ENCODE results near the gene USP24. TPM values are rescaled to one million over a fixed set of nuclear protein-coding genes. Genes with fewer than 3 reads are reported as not detected.

USP24 gene
- total RNA-seq, 1 experiment from 2014 or later = 35.3 TPM

DNA sequence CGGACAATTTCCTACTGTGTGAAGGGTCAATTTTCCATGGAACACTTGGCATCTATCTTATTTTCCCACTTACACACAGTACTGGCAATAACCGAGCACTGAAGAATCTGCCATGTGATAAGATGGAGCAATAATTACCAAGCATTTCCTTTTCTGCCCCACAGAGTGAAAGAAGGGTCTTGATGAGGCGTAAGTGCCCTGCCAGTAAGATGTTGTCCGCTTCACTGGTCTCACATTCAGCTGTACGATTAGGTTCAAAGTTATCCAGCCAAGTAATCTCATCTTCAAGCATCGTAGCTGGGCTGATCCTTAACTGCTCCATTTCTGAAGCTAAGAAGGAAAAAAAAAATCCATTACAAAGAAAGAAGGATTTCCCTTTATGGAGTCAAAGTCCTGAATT lies 108.1 kb downstream of the USP24 start:
- WGBS (ENCODE audit: extremely low coverage, insufficient read length, low lambda C conversion rate) = no CpG with 5 or more reads among the region's 6 CpGs

More for the DNA sequence above, 108.1 kb downstream of the USP24 start:
- Histone ChIP-seq H3K79me2 (ENCODE audit: insufficient read depth, low read length) (no peaks in the 10 kb centered on the region), H3K23me2 (ENCODE audit: insufficient read length, low read depth, low read length, poor library complexity, severe bottlenecking) (no peaks in the 10 kb centered on the region), H3K23ac (ENCODE audit: insufficient read length, low read depth, low read length) (no peak overlapping the region), H4K20me1 (ENCODE audit: control insufficient read depth, insufficient read depth, insufficient read length) (no peaks in the 10 kb centered on the region), H3T11ph (ENCODE audit: low read length) (no peak overlapping the region), H2BK120ac (ENCODE audit: low read depth, low read length, poor library complexity, severe bottlenecking) (no peak overlapping the region), H3K4ac (ENCODE audit: low read depth, low read length) (no peak overlapping the region), H2AFZ (ENCODE audit: low read length) (no peak overlapping the region), H4K5ac (ENCODE audit: insufficient read length, low read depth, low read length) (no peak overlapping the region), H2BK12ac (ENCODE audit: insufficient read length, low read depth, low read length) (no peak overlapping the region), H2AK5ac (ENCODE audit: insufficient read length, low read length) (no peak overlapping the region), H2BK20ac (ENCODE audit: low read depth, low read length, poor library complexity, severe bottlenecking) (no peak overlapping the region), H2BK15ac (ENCODE audit: low read depth, low read length) (no peak overlapping the region), H3K4me2 (ENCODE audit: insufficient read depth, insufficient read length, low read length) (no peak overlapping the region), H2BK5ac (ENCODE audit: insufficient read length, low read length) (no peak overlapping the region), H3K9ac (ENCODE audit: extremely low read depth, insufficient read length, low read length) (no peak overlapping the region), H4K91ac (ENCODE audit: insufficient read length, low read depth, low read length) (no peak overlapping the region), H3K27ac (ENCODE audit: insufficient read length, low read depth, low read length) (no peak overlapping the region), H3K9me3 (ENCODE audit: control insufficient read depth, low read depth, low read length) (no peaks in the 10 kb centered on the region), H3K4me1 (ENCODE audit: insufficient read depth, low read length) (no peaks in the 10 kb centered on the region), H3K27me3 (ENCODE audit: insufficient read depth, low read length) (no peaks in the 10 kb centered on the region), H3K79me1 (ENCODE audit: insufficient read depth, low read depth, low read length, poor library complexity, severe bottlenecking) (no peaks in the 10 kb centered on the region), H3K56ac (ENCODE audit: insufficient read length, low read depth, low read length) (no peak overlapping the region), H3K18ac (ENCODE audit: insufficient read length, low read depth, low read length) (no peak overlapping the region), H4K8ac (replicated peaks; ENCODE audit: insufficient read length, low read depth, low read length) (no peak overlapping the region), H3K14ac (ENCODE audit: insufficient read depth, low read length) (no peak overlapping the region)
- Mint-ChIP-seq H3K36me3 (ENCODE audit: insufficient read depth in 1 of 3, low read depth in 3 of 3) (peaks cover 3 to 74% (median 52%) of the 10 kb centered on the region in 3 experiments; a peak in 5 of 7 replicates), H3K27me3 (ENCODE audit: low read depth) (no peaks in the 10 kb centered on the region), H3K9me3 (no peaks in the 10 kb centered on the region), H3K27ac (no peak overlapping the region), H3K4me3 (no peak overlapping the region), H3K4me1 (no peaks in the 10 kb centered on the region)
- TF ChIP-seq CTCF (conservative IDR thresholded peaks at IDR 0.05) = no peak
- no peak for DNase-seq

Data from H9 (cell line).